GM19452 (cell line): ENCODE measurements around the gene PPFIA1.
"Not testable (repeated sequence)": the region's sequence is repeated elsewhere in the genome, so short reads cannot be mapped to it uniquely, and the experiment has no call there.

Experiments
- ATAC-seq: cut with Tn5 transposase; IDR thresholded peaks from one replicate; pipeline ENCODE4 v1.9.1; 2021; ENCODE audit not compliant: unreplicated experiment

PPFIA1 gene

DNA sequence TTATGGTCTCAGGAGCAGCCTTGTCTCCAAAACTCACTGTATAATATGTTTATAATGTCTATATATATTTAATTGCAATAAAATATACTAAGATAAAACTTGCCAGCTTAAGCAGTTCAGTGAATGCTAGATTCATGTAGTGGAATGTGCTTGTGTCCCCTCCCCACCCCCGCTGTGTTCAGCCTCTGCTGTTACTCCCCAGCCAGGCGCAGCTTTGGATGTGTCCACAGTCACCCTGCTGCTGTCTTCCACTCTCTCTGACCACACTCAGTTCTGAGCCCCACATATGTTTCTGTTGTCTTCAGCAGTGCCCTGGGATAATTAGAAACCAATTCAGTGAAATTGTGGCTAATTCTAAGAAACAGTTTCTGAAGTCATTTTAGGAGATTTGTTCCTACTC, 52.2 kb downstream of the PPFIA1 start:
- ATAC-seq = no peak

DNA sequence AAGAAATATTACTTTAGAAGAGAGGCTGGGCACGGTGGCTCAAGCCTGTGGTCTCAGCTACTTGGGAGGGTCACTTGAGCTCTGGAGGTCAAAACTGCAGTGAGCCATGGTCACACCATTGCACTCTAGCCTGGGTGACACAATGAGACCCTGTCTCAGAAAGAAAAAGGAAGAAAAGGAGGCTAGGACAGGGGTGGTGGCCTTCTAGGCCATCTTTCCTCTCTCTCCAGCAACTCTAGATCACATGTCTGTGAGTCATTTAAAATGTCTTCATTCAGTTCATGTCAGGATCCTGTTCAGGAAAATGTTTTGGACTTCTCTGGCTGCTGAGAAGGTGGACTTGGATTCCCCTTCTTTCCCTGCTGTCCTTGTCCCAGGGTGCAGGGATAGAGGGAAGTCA, 53.3 kb downstream of the PPFIA1 start:
- no peak for ATAC-seq

DNA sequence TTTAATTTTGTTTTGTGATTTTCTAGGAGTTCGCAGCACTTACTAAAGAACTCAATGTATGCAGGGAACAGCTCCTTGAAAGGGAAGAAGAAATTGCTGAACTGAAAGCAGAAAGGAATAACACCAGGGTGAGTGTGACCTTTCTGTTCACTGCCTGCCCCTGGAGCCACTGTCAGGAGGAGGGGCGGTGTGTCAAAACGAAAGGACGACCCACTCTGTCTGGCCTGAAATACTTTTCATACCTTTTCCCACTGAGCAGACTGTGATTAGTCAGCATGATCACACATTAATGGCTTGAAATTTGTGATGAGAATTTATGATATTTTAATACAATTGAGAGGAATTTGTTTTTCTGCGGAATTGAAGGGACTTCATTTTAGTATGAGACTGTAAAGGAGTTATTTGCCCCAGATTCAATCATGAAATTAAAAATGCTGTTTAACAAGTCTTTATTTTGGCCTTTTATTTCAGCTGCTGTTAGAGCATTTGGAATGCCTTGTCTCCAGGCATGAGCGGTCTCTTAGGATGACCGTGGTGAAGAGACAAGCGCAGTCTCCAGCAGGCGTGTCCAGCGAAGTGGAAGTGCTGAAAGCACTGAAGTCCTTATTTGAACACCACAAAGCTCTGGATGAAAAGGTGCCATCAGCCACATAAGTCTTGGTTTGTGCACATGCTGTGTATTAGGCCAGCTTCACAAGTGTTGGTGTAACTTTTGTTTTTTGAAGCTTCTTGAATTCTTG, 54.1 kb downstream of the PPFIA1 start:
- peak; percentile 60 for ATAC-seq

DNA sequence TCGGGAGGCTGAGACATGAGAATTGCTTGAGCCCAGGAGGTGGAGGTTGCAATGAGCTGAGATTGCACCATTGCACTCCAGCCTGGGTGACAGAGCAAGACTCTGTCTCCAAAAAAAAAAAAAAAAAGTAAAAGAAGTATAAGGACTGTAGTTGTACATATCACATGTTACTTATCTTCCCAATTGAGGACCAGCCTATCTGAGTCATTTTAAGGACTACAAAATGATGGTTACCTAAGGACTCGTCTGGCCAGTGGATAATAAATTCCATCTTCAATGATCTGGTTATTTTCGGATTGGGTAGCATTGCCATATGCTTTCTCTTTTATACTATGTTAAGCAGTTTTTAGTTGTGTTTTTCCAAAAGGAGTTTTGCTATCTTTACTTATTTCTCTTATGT, 55.3 kb downstream of the PPFIA1 start:
- no peak for ATAC-seq

DNA sequence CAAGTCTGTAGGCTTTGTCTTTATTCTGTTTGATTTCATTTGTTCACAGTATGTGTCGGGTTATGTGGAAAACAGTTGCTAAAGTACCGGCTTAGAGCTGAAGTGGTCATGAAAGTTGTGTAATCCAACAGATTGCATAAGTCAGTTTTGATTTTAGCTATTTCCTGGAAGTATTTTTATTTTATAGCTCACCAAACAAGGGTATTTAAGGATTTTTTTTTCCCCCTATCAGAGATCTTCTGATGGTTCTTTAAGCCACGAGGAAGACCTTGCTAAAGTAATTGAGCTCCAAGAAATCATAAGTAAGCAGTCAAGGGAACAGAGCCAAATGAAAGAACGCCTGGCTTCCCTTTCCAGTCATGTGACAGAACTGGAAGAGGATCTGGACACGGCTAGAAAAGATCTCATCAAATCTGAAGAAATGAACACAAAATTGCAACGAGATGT, 55.9 kb downstream of the PPFIA1 start:
- no peak for ATAC-seq

DNA sequence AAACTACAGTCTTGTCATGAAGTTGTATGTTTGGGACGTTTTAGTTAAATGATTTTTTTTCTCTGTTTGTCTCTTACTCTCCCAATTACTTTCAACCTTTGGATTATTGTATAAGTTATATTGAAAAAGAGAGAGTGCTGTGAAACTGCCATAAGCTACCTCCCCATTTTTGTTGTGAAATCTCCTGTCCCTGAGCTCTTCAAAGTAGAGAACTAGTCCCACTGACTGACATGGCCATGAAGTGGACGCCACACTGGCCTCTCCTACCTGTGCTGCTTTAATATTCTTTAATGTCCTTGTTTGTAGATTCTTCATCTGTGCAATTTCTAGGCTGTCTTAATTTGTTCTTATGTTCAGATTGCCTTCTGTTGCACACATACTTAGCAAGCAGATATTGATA, 56.3 kb downstream of the PPFIA1 start:
- no peak for ATAC-seq

DNA sequence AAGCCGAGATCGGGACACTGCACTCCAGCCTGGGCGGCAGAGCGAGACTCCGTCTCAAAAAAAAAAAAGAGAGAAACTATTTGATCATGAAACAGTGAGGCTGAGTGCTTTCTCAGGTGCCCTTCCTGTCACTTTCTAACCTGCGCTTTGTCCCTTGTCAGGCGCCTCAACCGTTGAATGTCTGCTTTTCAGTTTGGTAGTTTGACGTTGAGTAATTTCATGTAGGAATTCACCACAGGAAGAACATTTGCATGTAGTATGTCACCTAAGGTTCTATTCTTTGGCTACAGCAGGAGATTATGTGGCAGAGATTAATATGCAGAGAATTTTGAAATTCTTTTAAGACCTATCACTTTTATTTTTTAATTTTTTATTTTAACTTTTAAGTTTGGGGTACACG, 57.2 kb downstream of the PPFIA1 start:
- no peak for ATAC-seq

DNA sequence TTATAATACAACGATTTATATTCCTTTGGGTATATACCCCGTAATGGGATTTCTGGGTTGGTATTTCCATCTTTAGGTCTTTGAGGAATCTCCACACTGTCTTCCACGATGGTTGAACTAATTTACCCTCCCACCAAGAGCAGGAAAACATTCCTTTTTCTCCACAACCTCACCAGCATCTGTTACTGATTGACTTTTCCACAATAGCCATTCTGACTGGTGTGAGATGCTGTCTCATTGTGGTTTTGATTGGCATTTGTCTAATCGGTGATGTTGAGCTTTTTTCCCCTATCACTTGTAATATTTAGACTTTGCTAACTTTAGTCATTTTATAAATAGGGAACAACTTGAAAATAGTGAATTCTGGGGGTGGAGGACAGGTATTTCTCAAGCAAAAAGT, 58.1 kb downstream of the PPFIA1 start:
- ATAC-seq = no peak

DNA sequence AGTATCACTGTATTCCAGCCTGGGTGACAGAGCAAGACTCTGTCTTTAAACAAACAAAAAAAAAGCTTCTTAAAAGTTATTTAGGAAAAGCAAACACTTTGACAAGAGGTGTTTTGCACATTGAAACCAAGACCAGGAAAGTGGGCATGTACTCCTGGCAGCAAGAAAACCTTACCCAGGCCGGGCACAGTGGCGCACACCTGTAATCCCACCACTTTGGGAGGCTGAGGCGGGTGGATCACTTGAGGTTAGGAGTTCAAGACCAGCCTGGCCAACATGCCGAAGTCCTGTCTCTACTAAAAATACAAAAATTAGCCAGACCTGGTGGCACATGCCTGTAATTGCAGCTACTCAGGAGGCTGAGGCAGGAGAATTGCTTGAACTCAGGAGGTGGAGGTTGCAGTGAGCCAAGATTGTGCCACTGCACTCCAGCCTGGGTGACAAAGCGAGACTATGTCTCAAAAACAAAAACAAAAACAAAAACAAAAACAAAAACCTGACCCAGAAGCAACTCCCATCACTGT, 60.9 kb downstream of the PPFIA1 start:
- ATAC-seq = not testable (repeated sequence)

DNA sequence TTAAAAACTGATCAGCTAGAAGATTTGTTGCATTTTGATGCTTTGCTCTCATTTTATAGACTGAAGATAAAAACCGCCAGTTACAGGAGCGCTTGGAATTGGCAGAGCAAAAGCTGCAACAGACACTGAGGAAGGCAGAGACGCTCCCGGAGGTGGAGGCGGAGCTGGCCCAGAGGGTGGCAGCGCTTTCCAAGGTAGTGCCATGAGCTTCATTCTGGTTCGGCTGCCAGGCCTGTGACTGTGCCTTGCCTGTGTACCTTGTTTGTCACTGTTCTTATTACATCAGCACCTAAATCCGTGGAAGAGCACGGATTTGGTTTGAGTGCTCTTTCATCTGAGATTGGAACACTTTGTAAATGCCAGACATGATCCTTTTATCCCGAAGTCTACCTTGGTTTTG, 61.4 kb downstream of the PPFIA1 start:
- no peak for ATAC-seq

DNA sequence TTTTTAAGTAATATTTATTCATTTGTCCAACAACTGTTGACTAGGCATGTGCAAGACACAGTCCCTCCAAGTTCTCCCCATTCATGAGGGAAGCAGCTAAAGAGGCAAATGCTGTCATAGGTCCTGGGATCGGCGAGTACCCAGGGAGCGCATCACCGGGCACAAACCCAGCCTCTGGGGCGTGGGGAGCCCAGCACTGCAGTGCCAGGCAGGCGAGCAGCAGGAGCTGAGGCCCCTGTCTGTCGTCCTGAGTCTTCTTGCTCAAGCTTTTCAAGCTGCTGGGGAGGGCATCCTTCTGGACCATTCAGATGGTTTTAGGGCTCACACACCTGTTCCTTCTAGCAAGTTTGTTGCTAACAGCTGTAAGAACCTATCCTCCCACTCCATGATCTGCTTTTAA, 62.1 kb downstream of the PPFIA1 start:
- ATAC-seq = no peak

DNA sequence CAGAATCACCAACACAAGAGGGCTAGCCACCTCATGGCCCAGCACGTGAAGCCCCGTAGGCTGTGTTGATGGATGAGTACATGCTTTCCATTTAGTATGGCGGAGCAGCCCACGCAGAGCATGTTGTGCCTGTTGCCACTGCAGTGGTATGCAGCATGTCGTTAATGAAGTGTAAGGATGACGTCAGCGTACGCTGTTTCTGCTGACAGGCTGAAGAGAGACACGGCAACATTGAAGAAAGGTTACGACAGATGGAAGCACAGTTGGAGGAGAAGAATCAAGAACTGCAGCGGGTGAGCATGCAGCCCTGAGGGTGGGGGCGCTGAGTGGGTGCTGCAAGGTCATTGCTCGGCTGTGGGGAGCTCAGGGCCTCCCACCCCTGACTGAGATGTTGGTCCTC, 62.8 kb downstream of the PPFIA1 start:
- ATAC-seq = no peak

DNA sequence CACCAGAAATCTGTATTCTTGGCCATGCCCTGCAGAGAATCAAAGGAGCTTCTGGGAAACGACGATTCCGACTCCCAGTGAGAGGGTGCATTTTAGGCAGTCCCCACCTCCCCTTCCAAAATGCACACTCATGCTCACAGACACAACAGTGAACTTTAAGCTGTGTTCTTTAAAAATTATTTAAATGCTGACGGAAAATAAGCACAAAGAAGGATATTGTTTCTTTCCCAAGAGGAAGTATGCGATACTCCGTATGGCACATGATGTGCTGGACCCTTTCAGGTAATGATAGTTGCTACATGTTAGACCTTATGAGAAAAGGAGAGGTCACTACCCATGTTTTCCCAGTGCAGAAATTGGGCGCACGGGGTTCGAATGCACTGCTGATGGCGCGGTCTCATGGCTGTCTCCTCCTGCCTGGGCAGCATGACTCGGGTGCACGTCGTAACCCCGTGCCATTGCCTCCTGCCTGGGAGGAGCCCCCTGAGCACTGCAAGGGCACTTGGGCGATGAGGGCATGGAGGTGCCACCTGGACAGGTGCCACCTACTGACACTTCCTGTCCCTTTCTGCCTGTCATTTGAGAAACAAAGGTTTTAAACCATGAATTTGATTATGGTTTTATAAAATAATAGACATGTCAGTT, 64.0 kb downstream of the PPFIA1 start:
- ATAC-seq = no peak

DNA sequence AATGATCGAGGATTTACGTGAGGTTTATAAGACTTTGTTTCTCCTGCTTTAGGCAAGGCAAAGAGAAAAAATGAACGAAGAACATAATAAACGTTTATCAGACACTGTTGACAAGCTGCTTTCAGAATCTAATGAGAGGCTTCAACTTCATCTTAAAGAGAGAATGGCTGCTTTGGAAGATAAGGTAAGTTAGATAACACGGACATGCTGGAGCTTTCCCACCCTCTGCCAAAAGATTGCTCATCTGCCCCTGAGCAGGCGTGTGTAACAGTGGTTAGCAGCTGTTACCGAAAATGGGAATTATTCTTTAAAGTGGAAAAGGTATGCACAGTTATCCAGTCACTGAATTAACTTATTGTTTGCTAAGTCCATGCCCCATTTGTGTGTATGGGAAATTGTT, 65.0 kb downstream of the PPFIA1 start:
- ATAC-seq = no peak

DNA sequence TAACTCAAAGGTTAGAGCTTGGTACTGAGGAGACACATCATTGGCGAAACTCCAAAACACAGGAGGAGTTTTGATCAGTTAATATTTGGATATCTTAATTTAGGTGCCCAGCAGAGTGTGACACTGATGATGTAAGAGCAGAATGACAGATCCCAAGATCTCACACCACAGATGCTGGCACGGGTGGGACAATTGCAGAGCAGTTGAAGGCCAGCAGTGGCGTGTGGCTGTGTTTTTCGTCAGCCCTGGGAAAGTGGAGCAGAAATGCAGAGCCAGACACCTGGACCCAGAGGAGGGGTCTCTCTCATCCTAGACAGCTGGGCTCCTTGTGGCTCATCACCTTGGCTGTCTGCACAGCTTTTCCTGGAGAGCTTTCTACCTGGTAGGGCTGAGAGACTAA, 68.1 kb downstream of the PPFIA1 start:
- ATAC-seq = no peak

DNA sequence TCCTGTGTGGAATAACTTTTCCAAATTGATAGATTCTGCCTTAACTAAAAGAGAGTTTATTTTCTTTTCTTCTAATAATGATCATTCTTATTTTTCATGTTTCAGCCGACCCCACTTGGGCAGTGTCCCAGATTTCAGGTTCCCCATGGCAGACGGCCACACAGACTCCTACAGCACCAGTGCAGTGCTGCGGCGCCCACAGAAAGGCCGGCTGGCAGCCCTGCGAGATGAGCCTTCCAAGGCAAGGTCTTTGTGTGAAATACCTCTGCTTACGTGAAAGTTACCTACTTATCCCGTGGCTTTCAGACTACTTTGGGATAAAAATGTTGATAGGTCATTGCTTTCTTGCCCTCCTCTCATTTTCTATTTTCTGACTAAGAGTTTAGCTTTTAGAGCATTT, 68.6 kb downstream of the PPFIA1 start:
- ATAC-seq = no peak

DNA sequence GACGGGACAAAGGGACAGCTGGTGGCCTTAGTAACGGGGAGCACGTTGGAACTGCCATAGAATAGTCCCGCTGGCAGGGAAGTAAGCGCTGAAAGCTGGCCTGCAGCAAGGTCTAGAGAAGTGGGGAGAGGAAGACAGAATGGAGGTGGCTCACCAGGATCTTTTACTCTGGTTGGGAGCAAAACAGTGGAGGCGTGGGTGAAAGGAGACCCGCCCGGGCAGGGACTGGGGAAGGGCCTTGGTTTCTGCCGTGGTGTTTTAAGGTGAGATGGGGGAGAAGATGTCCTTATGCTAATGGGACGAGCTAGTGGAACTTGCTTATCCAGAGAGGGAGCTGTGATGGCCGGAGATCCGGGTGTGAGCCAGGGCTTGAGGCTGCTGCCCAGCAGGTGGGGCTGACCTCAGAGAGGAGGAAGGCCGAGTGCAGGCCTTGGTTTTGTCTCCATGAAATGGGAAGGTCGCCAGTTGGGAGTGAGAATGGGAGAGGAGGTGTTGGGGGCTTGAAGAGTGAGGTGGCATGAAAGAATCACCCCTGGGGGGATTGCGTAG, 71.5 kb downstream of the PPFIA1 start:
- no peak for ATAC-seq

DNA sequence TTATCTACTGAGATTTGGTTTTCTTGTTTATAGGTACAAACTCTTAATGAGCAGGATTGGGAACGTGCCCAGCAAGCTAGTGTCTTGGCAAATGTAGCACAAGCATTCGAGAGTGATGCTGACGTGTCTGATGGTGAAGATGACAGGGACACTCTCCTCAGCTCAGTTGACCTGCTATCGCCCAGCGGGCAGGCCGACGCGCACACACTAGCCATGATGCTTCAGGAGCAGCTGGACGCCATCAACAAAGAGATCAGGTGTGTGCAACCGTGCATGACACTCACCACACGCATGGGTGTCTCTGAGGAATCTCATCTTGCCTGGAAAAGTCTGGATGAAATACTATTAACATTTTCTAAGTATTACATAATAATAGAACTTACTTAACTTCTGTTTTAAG, 73.1 kb downstream of the PPFIA1 start:
- ATAC-seq = no peak

DNA sequence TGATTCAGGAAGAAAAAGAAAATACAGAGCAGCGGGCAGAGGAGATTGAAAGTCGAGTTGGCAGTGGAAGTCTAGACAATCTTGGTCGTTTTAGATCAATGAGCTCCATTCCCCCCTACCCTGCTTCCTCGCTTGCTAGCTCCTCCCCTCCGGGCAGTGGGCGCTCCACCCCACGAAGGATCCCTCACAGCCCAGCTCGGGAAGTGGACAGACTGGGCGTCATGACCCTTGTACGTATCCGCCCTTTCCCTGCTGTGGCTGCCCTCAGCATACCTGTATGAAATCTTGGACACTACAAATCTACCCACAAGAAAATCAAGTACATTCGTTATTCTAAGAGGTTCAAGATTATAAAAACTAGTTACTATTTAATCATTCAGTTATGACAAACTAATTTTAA, 77.7 kb downstream of the PPFIA1 start:
- no peak for ATAC-seq

DNA sequence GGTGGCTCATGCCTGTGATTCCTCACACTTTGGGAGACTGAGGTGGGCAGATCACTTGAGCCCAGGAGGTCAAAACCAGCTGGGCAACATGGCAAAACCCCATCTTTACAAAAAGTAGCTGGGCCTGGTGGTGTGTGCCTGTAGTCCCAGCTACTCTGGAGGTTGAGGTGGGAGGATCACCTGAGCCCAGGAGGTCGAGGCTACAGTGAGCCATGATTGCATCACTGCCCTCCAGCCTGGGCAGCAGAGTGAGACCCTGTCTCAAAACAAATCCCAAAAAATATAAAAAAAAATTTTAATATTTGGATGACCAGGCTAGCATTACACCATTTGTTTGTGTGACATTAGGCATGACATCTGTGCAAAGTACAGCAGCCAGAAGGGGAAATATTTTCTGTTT, 78.1 kb downstream of the PPFIA1 start:
- ATAC-seq = no peak

DNA sequence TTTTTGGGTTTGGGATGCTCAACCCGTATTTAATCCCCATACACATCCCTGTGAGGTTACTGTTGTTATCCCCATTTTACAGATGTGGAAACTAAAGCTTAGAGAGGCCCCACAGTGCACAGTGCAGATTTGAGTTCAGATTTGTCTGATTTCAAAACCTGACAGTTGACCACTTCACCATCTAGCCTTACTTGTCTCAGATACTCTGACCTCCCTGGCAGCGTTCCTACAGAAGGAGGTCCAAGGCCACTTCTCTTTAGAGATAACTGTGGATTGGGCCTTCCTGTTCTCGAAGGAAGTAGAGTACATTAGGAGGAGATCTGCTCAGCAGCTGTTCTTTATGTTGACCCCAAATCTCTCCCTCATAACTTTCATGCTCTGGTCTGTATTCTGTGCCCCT, 81.2 kb downstream of the PPFIA1 start:
- ATAC-seq = no peak

DNA sequence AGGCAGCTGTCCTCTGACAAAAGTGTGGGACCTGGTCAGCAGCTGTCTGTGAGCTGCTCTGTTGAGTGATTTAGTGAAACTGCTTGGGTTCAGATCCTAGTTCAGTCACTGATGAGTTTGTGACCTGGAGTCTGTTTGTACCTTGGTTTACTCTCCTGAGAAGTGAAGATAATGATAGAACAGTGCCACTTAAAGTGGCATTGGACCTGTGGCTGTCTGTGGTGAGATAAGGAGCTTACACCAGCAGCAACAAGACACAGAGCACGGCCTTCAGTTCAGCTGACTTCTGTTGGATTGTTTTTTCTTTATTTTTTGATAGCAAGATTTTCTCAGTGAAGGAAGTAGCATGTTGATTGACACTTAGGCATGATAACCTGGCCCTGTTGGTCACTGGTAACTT, 81.6 kb downstream of the PPFIA1 start:
- no peak for ATAC-seq
